ENCODE results near the gene TMC5.

GRCh38 chr16:19393226-19394111 lies 24.2 kb upstream of the TMC5 start:
- TF ChIP-seq CTCF (IDR thresholded peaks at IDR 0.05) (no peak), POLR2A (IDR thresholded peaks at IDR 0.05) (no peak)

Measured in thyroid gland (tissue), 4 donors.